ENCODE data around the gene ERP27.

- TF ChIP-seq CTCF (IDR thresholded peaks at IDR 0.05) = no peak
- no peak for TF ChIP-seq REST (IDR thresholded peaks at IDR 0.05; ENCODE audit: insufficient read depth in 1 of 2, low read depth in 2 of 2, low read length in 1 of 2)
- TF ChIP-seq POLR2AphosphoS5 (IDR thresholded peaks at IDR 0.05; ENCODE audit: low read depth, low read length) = no peak
Observed at GRCh38 chr12:14986449-14986848, 48.1 kb upstream of the ERP27 start.
